HG03280 (cell line): Measurements from ENCODE around the gene ENAH.
A peak's percentile ranks its signal among the peaks of the same experiment; 100 is the strongest.

ENCODE experiments used
- ATAC-seq: cut with Tn5 transposase; IDR thresholded peaks from one replicate; pipeline ENCODE4 v1.9.1; 2021; ENCODE audit warnings: mild to moderate bottlenecking, moderate library complexity; ENCODE audit not compliant: unreplicated experiment

The ENAH gene

GRCh38 chr1:225441314-225442122 lies 211.4 kb downstream of the ENAH start:
- peak; percentile 43 for ATAC-seq

- ATAC-seq: no peak
Observed at GRCh38 chr1:225440380-225441221, 212.3 kb downstream of the ENAH start.

- no peak for ATAC-seq
Observed at GRCh38 chr1:225437710-225438437, 215.0 kb downstream of the ENAH start.
